RWPE1 (cell line): ENCODE data around the gene DSCAM.

Source experiments
- CTCF ChIA-PET: fragments of 350-600 bp; sonication (Branson Sonifier 250); formaldehyde crosslinking; extraction: SDS; loops from one replicate; lab custom pipeline; 2021; lab: Yijun Ruan, JAX
- POLR2A ChIA-PET: fragments of 400-600 bp; formaldehyde crosslinking; extraction: SDS; loops from one replicate; lab custom pipeline; 2020; ENCODE audit warnings: antibody characterized with exemption; ENCODE audit not compliant: low non-redundant PET; lab: Yijun Ruan, JAX
- DNase-seq: peaks from one replicate; pipeline ENCODE4 v3.0.0; 2012; ENCODE audit warnings: low spot score
- H3K27ac ChIP-seq: fragments of 450-650 bp; 2 replicates; pipeline ENCODE4 v1.5.1; 2017
- TF ChIP-seq, protein P1 (sequence below): fragments of 450-650 bp; conservative IDR thresholded peaks from 2 replicates; pipeline ENCODE4 v1.5.1; 2017; ENCODE audit warnings: low read depth, mild to moderate bottlenecking

Gene DSCAM

DNA sequence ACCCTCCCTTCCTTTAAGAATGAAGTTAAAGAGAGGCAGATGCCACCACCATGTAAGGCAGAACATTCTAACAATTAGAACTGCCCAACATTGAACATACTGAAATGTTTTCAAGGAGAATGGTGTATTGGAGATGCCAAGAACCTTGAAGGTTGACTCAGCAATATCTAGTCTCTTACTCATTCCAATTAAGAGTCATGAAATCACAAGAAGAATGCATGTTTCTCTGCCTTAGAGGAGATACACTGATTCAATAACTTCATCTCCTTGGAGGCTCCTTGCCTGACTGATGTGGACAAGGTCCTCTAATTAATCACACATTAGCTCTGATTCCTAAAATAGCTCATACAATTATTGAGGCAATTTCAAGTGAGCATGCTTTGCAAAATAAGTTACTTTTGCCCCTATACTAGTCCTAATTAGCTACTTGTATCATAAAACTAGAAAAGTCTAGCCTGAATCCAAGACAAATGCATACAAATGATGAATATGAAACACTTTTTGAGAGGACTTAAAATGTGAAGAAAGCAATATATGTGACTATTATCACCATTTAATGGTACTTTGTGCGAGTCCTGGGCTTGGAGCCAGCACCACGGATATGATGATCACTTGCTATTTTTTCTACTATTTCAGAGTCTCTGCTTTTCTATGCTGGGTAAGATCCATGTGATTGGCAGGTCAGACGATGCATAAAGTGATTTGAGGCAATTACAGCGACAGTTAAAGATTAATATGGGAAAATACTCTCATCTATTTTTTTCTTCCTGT, 114.5 kb downstream of the DSCAM start:
- ChIA-PET CTCF (no interaction called here), POLR2A (no interaction called here)
- H3K27ac ChIP-seq, result no peak overlapping the region
- no peak for DNase-seq
- TF ChIP-seq, protein P1, sequence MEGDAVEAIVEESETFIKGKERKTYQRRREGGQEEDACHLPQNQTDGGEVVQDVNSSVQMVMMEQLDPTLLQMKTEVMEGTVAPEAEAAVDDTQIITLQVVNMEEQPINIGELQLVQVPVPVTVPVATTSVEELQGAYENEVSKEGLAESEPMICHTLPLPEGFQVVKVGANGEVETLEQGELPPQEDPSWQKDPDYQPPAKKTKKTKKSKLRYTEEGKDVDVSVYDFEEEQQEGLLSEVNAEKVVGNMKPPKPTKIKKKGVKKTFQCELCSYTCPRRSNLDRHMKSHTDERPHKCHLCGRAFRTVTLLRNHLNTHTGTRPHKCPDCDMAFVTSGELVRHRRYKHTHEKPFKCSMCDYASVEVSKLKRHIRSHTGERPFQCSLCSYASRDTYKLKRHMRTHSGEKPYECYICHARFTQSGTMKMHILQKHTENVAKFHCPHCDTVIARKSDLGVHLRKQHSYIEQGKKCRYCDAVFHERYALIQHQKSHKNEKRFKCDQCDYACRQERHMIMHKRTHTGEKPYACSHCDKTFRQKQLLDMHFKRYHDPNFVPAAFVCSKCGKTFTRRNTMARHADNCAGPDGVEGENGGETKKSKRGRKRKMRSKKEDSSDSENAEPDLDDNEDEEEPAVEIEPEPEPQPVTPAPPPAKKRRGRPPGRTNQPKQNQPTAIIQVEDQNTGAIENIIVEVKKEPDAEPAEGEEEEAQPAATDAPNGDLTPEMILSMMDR, result no peak

DNA sequence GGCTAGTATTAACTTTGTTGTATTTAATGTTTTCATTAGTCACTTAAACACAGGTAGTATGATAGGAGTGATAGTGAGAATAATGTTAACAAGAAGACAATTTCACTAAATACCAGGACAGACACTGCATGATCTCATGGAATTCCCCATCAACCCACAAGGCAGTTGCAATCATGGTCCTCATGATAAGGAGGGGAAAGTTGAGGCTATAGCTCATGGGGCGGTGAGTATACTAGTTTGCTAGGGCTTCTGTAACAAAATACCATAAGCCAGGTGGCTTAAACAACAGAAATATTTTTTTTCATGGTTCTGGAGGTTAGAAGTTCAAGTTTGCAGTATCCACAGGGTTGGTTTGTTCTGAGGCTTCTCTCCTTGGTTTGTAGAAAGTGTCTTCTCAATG, 115.8 kb downstream of the DSCAM start:
- H3K27ac ChIP-seq, result no peak overlapping the region
- no peak for DNase-seq
- TF ChIP-seq, protein P1, result no peak
- POLR2A ChIA-PET, result no interaction called here
- CTCF ChIA-PET, result no interaction called here

DNA sequence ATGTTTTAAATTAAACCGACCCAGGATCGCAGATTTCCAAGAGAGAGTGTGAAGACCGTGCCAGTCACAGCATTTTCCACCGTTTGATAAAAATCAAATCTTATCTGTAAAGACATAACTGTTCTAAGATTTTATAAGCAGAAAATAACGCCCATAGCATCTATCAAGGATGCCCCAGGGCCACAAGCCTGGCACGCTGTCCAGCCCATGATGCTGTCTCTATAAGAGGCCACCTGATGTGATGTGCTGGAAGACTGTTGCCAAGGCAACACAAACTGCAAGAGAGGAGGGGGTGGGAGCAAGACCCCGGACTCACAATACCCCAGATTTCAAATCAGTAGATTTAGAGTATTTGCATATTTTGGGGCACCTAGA, 116.5 kb downstream of the DSCAM start:
- DNase-seq, result no peak
- H3K27ac ChIP-seq, result no peak overlapping the region
- ChIA-PET CTCF (no interaction called here), POLR2A (no interaction called here)
- TF ChIP-seq, protein P1, result no peak

DNA sequence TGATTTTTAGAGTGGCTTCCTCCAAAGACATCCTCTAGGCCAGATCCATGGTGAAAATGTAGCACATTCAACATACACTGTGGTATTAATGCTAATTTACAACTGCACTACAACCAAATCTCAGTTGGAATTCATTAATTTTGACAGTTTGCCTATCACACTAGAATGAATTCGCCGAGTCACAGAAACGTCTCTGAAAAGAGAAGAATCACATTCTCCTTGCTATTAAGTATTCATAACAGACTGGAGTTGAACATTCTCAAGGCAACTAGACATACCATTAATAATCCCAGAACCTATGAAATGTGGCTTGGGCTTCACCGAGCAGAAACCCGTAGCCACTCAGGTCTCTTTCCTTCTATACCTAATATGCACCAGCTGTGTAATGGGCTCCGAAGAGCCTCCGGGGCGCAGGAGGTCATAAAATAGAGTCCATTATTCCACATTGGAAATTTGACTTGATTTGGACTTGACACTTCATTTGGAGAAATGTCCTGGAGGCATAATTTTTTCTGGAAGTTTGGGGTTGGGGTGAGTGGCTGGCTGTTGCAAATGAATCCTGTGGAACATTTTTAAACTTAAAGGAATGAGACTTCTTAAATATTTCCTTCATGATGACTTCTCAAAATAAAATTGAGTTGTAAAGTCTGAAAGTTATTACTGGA, 117.1 kb downstream of the DSCAM start:
- TF ChIP-seq, protein P1, result no peak
- no peak overlapping the region for H3K27ac ChIP-seq
- ChIA-PET POLR2A (no interaction called here), CTCF (no interaction called here)
- no peak for DNase-seq

DNA sequence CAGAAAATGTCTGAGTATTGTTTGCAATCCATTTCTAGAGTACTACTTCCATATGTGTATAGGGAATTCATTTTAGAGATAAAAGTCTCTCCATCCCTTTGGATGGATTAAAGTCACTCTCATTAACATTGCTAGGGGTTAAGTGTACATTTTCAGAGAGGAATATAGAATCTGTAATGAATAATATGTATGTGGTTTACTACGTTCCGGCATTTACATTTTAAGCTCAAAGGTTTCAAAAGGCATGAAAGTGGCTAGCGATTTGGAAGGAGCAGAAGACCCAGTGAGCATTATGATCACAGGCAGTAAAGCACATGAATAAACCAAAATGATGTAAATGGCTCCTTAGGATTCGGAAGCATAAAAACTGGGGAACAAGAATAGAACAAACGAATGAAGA, 123.0 kb downstream of the DSCAM start:
- ChIA-PET CTCF (no interaction called here), POLR2A (no interaction called here)
- TF ChIP-seq, protein P1, result no peak
- no peak for DNase-seq
- no peak overlapping the region for H3K27ac ChIP-seq

DNA sequence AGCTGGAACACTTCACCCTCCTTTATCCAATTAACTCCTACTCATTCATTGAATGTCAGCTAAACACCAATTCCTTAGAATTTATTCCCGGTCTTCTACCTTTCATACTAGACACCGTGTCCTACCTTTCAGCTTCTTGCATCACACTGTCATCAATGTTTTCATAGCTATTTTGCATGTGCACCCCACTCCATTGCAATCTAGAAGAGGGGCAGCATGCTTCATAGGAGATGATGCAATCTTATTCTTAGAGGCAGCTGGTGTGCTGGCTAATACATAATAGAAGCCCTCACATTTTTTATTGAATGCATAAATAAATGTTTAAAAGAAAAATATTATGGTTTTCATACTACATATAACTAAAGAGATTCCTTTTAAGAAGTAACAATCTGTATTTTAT, 123.6 kb downstream of the DSCAM start:
- no peak for DNase-seq
- ChIA-PET POLR2A (no interaction called here), CTCF (no interaction called here)
- TF ChIP-seq, protein P1, result no peak
- no peak overlapping the region for H3K27ac ChIP-seq
